Activated CD4-positive, CD25-positive, alpha-beta regulatory T cell treated with anti-CD3 and anti-CD28 coated beads, Interleukin-2, amount 50 U/mL, for 72 hours (primary cell): ENCODE results near the gene RAB35.
A peak's percentile ranks its signal among the peaks of the same experiment; 100 is the strongest.

Experiments
- DNase-seq: peaks from one replicate; pipeline ENCODE4 v3.0.0; 2021

RAB35 gene

DNA sequence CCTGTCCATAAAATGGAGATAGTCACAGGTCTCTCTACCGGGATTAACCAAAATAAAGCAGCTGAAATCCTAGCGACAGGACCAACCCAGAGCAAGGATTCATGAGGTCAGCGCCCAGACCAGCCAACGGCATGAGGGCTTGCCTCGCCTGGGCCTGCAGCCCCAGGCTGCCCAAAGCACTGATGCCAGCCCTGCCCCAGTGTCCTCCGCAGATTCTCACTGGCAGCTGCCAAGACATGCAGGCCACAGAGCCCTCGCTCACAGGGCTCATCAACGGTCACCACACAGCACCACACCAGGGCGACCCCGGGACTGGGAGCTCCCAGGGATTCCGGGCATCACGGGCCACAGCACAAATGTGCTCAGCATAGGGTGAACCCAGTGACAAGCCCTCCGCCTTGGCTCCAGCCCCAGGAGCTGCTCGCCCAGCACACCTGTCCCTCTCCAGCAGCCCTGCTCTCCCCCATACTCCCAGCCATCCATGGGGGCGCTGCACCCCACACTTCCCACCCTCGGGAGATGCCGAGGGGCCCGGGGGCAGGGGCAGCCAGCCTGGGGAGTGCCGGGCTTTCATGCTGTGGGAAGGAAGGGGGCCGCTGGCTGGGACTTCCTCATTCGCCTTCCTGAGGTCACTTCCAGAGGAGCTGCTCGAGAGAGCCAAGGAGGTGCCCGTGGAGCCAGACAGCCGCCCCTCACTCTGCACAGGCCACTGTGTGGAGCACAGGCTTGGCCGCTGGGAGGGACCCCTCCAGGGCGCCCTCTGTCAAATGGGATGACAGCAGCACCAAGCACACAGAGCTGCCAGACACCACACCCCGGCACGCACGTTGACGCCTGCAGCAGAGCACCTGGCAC lies 14.1 kb downstream of the RAB35 start:
- no peak for DNase-seq

GRCh38 chr12:120101617-120102016 lies 14.9 kb downstream of the RAB35 start:
- no peak for DNase-seq

GRCh38 chr12:120101182-120101581 lies 15.4 kb downstream of the RAB35 start:
- DNase-seq: no peak

DNA sequence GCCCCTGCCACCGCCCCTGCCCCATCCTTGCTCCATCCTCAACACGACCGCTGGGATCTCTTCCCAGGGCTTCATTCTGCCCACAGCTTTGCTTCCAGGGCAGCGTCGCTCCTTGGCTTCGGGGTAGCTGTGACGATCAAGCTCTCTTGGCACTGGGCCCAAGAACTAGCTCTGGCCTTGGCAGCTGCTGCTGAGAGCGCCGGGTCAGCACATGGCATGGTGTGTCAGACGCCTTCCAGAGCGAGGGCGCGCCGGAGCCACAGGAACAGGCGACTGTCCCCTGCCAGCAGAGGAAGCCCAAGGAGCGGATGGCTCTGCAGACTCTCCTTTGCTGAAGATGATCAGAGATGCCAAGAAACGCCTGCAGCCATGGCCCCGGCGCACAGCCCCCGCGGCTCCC lies 15.9 kb downstream of the RAB35 start:
- no peak for DNase-seq

DNA sequence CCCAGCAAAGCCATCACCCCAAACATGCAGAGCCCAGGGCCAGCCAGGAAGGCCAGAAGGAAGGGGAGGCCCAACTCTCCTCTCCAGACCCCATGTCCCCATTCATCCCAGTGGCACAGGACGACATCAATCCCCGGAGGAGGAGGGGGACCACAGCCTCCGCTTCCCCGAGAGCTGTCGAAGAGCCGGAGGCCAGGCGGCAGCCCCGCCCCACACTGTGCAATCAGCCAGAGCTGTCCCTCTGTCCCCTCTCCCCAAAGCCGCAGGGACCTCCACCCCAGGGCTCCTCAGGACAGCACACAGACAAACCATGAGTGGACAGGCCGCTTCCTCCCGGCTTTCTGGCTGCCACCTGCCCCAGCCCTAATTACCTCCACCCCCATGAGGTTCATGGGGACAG lies 16.8 kb downstream of the RAB35 start:
- DNase-seq: no peak

DNA sequence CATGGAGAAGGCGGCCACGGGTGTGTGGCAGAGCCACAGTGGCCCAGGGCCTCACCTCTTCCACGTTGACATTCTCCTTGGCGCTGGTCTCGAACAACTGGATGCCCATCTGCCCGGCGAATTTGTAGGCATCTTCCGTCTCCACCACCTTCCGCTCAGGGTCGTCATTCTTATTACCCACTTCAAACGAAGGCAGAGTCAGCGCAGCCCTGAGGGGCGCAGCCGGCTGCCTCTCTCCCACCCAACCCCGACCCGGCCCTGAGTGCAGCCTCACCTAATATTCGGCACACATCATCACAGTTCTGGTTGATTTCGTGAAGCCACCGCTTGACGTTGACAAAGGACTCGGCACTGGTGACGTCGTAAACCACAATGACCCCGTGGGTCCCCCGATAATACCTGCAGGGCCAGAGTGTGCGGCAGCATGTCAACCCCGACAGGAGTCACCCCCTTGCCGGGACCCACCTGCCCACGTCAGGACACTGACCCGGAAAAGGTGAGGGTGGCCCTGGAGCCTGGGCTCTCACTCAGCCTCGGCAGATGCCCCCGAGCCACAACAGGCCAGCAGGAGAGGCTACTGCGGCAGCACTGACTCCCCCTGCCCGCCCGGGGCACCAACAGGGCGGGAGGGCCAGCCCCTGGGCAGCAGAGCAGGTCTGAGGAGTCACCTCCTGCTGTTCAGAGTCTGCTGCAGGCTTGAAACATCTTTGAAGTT lies 17.6 kb downstream of the RAB35 start:
- DNase-seq: no peak

DNA sequence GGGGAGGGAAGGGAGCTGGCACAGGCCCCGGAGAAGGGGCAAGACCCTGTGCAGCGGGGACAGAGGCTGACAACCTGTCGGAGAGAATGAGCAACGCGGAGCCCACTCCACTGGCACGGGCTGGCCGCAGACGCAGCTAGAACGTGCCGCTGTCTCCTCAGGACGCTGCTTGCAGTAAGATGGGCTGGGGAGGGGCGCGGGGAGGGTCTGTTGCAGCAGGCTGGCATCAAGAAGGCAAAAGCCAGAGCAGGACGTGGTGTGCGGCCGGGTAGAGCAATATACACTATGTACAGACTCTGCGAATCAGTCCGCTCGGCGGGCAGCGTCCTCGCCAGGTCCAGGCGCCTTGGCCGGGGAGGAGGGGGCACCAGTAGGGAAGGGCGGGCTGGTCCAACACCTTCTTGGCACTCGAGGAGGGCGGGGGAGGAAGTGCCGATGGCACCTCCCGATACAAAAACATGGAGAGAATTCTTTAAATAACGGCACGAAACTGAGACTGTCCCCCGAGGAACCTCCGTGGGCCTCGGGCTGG lies 19.8 kb downstream of the RAB35 start:
- no peak for DNase-seq

- no peak for DNase-seq
Observed at GRCh38 chr12:120095736-120096135, 20.8 kb downstream of the RAB35 start.

DNA sequence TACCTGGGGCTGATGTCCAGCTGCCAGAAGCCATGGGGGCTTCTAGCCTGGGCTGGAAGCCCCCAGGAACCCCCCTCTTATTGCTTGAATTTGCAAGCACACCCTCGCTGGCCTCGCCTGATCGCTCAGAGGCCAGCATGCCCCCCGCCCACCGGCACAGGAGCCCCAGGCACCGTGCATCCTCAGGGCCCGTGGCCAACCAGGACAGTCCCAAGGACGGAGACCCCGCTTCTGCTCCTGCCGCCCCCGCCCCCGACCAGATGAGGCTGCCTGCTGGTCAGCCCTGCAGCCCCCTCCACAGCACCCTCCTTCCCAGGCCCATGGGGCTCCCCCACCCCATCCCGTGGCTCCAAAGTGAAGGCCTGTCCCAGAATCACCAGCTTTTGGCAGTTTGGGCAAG lies 21.2 kb downstream of the RAB35 start:
- no peak for DNase-seq

DNA sequence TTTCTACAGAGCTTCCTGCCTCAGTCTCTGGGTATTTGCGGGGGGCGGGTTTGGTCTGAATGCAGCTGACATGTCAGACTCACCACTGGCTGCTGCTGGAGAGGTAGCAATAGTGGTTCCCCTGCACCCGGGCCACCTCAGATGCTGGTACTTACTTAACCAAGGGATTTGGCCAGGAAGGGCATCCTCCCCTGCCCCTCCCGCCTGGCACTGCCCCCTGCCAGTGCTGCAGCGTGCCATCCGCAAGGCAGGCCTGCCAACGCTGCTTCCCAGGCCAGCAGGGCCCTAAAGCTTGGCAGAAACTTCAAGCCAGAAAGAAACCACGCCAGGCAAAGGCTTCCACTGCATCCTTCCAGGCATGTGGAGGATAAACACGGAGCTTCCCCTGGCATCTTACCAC lies 22.1 kb downstream of the RAB35 start:
- DNase-seq: no peak

DNA sequence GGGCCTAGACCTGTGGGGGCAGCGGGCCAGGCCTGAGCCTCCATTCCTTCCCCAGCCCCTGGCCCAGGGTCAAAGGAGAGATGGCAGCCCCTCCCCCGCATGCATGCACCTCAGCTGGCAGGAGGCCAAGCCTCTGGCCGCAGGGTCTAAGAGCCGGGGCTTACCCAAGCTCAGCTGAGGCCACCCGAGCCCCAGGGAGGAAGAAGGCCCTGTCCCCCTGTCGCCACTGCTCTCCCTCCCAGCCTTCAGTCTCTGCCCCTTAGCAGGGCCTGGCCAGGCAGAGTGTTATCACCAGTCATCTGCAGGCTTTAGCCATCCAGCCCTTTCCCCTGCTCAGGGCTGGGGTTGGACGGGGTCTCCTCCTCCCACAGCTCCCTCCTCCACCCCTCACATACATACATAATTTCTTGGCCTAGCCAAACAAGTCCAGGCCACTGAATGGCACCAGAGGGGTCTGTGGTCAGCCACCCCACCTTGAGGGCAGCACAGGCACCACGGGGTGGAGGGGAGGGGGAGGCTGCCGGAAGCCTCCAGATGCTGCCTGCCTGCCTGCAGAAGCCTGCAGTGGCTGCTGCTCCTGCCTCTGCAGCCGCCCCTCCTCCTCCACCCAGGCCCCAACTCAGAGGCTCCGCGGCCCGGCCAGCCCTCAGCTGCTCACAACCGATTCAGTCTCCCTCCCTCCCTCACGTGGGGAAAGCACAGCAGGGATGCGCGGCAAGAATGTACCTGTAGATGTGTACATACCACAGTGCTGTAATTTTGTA lies 22.8 kb downstream of the RAB35 start:
- DNase-seq: no peak

DNA sequence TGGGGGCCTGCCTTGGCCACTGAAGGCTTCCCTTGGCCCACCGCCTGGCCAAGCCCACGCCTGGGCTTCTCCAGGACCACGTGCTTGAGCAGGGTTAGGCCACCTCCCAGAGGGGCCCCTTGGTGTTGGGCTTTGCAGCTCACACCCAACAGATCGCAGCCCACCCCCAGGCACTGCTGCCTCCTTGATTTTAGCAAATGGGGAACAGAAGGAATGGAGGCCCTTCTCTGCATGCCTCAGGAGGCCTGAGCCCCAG lies 23.3 kb downstream of the RAB35 start:
- no peak for DNase-seq

DNA sequence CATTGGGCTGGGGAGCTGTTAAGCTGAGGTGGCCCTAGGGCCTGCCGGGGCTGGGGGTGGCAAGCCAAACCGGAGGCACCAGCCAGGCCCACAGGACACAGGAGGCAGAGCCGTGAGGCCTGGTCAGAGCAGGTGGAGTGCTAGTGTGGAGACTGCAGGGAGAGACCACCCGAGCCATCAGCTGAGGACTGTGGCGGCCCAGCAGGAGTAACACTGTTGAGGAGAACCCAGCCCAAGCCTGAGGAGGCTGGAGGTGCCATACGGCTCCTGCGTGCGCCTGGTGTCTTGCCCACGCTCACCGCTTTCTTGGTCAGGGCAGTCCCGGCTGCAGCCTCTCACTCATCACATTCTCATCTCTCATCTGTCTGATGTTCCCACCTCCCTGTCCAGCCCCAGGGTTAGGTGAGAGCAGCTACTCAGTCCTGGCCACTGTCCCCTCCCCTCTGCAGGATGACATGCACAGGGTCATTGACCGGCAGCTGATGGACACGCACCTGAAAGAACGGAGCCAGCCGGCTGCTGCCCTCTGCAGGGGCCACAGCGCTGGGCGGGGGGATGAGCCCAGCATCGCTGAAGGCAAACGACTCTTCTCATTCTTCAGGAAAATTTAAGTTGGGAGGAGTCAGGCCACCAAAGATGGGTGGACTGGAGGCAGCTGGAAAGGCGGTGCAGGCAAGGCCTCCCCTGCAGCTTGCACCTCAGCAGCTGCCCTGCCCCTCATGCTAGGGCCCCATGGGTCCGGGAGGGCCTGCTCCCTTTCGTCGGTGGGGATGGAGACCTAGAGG lies 23.8 kb downstream of the RAB35 start:
- no peak for DNase-seq

GRCh38 chr12:120091371-120092090 lies 25.0 kb downstream of the RAB35 start:
- DNase-seq: no peak

DNA sequence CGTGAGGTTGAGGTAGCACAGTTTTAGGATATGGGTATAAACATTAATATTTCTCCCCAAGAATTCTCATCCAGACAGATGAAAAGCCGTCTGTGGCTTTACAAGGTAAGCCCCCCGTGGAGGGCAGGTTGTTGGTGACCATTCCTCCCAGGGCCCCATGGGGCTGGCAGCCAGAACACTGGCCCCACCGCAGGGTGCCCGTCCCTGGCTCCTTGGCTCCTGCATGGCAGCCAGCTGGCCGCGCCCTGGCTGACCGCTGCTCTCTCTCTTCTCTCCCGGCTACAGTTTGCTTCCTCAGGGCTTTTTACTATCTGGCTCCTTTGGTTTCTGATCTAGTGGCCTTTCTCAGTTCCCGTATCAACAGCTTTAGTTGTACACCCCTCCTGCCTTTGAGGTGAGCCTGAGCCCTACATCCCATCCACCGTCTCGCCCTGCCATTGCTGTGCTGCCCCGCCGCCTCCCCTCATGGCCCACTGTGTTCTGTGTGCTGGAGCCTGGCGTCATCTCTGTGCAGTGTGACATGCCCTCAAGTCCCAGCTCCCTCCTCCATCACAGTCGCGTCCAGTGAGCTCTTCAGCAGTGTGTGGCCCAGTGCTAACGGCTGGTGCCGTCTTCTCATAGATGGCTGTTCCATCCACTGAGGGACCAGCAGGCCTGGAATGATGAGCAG lies 25.8 kb downstream of the RAB35 start:
- DNase-seq: no peak

DNA sequence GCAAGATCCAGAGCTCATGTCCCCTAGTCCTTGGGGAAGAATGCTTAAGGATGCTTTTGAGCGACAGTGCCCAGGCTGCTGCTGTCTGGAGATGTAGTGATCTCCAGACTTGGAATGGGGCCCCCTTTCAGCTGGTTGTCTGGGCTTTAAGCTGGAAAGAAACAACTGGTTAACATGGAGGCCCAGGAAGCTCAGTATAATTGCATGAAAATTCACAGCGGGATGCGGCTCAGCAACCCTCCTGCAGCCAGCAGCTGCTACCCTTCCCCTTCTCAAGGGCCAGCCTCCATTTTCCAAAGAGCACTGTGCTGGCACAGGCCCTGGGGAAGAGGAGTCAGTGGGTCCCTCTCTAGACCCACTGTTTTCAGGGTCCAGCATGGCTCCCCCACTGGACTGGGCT lies 26.3 kb downstream of the RAB35 start:
- DNase-seq: no peak

GRCh38 chr12:120089796-120090195 lies 26.8 kb downstream of the RAB35 start:
- DNase-seq: no peak

DNA sequence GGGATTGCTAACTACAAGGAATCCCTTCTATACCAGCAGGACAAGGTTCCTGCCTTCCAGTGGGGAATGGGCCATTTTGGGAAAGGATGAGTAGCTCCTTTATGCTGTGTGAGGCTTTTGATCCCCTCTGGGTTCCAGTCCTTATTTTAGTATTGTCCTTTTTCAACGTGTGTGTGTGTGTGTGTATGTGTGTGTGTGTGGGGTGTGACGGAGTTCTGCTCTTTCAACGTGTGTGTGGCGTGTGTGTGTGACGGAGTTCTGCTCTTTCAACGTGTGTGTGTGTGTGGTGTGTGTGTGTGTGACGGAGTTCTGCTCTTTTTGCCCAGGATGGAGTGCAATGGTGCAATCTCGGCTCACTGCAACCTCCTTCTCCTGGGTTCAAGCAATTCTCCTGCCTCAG lies 27.4 kb downstream of the RAB35 start:
- no peak for DNase-seq

DNA sequence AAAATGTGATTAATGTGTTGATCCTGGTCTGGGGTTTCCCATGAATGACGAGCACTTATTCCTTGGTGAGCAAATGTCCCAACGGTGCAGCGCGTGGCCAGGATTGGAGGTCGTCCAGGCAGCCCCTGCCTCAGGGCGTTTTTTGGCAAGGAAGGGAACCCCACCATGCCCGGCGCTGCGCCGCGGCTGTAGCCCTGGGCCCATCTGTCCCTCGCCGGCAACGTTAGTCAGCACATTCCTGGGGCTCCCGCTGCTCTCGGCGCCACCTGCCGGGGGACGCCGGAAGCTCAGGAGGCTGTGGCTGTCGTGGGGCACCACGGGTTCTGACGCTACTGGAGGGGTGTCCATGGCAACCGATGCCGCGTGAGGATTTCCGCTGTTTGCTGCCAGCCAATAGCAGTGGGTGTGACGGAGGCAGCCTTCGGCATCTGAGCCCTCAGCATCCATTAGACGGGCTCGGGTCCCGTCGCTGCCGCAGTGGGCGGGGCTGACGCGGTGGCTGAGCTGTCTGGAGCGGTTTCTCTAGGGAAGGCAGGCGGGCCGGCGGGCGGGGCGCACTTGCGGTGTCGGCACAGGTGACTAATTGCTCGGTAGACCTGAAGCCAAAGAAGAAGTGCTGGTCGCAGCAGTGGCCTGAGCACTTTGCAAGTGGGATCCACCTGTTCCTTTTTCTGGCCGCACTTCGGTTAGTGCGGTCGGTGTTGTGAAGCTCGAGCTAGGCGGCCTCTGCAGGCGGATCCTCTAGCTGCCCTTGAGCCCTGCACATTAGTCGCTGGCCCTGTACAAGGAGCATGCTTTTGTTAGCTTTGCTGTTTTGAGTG lies 29.5 kb downstream of the RAB35 start:
- peak; percentile 100 for DNase-seq

- no peak for DNase-seq
Observed at GRCh38 chr12:120085920-120086645, 30.5 kb downstream of the RAB35 start.
